Measurements from ENCODE around the gene TRPM3.

TRPM3 gene

DNA sequence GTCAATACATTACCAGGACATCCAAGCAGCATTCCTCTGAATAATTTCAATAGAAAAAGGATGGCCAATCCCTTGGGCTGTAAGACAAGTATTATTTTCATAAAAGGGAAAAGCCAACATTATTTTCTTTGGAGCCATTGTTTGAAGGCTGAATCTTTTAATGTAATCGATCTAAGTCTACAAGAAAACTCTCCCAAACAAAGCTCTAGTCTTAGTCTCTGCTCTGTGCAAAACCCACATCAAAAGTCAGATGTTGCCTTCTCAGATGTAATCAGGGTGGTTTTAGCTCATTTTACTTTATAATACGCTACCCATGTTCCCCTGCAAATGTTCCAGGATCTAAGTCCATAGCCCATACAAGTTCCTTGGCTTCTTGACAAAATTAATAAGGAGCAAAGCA, 325.6 kb downstream of the TRPM3 start:
- no peaks in the 10 kb centered on the region for H3K27me3 ChIP-seq (ENCODE audit: control insufficient read depth, insufficient read depth, low read length)
- H3K4me3 ChIP-seq (ENCODE audit: low read length): no peak overlapping the region
- no peaks in the 10 kb centered on the region for H3K36me3 ChIP-seq (ENCODE audit: control insufficient read depth, insufficient read depth, low read length)
- no peak overlapping the region for H3K27ac ChIP-seq (ENCODE audit: low read depth, low read length)
- H3K4me1 ChIP-seq (ENCODE audit: control insufficient read depth, insufficient read depth, low read length): no peaks in the 10 kb centered on the region
- no peak overlapping the region for H3K9ac ChIP-seq (ENCODE audit: low read length)

DNA sequence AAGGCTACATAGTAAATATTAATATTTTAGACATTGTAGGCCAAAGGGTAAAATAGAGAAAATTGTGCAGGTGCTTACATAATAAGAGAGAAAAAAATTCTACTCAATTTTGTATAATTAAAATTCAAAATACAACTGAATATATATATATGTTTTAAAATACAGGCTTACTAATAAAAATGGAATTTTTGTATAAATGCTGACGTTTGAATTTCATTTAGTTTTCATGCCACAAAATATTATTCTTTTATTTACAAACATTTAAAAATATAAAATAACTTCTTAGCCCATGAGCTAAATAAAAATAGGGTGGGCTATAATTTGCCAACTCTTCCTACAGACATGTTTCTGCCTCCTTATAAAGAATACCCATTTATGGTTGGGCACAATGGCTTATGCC, 328.6 kb downstream of the TRPM3 start:
- no peak overlapping the region for H3K4me3 ChIP-seq (ENCODE audit: low read length)

DNA sequence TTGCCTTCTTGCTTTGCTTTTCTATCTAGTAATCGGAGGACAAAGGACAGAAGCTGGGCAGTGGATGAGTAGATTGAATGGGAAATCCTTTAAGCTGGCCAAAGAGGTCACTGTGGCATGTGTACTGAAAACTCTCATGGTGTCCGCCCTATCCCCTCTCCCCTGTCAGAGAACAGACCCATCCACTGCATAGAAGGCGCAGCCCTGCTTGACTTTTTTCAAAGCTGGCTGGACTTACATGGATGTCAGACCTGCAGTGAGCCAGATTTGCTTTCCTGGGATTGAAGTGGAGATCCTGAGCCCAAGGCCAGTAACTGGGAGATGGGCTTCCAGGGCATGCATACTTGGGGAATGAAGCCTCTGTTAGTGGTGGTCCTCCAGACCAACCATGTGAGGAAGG, 329.5 kb downstream of the TRPM3 start:
- Histone ChIP-seq H3K4me1 (ENCODE audit: control insufficient read depth, insufficient read depth, low read length) (no peaks in the 10 kb centered on the region), H3K9ac (ENCODE audit: low read length) (no peak overlapping the region), H3K27ac (ENCODE audit: low read depth, low read length) (no peak overlapping the region)

More for the DNA sequence above, 328.6 kb downstream of the TRPM3 start:
- Histone ChIP-seq H3K27ac (ENCODE audit: low read depth, low read length) (no peak overlapping the region), H3K9ac (ENCODE audit: low read length) (no peak overlapping the region), H3K4me1 (ENCODE audit: control insufficient read depth, insufficient read depth, low read length) (no peaks in the 10 kb centered on the region), H3K27me3 (ENCODE audit: control insufficient read depth, insufficient read depth, low read length) (no peaks in the 10 kb centered on the region), H3K36me3 (ENCODE audit: control insufficient read depth, insufficient read depth, low read length) (no peaks in the 10 kb centered on the region)

DNA sequence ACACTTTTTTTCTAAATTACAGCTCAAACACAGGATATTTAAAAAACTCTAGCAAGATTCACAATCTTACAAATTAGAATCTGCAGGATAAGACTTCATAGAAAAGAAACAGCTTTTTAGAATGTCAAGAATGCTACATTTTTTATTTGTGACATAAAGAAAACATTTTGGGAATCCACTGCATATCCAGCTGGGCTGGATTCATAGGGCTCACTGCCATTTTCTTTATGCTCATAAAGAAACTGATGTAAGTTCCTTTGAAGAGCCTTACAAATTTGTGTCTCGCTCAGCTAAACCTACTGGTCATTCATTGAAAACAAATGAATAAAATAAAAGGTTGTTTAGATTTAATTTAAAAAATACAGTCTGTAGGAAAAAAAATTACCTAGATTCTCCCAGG, 332.3 kb downstream of the TRPM3 start:
- H3K27me3 ChIP-seq (ENCODE audit: control insufficient read depth, insufficient read depth, low read length): no peaks in the 10 kb centered on the region
- no peak overlapping the region for H3K27ac ChIP-seq (ENCODE audit: low read depth, low read length)
- H3K4me3 ChIP-seq (ENCODE audit: low read length): no peak overlapping the region
- H3K4me1 ChIP-seq (ENCODE audit: control insufficient read depth, insufficient read depth, low read length): no peaks in the 10 kb centered on the region
- no peaks in the 10 kb centered on the region for H3K36me3 ChIP-seq (ENCODE audit: control insufficient read depth, insufficient read depth, low read length)
- H3K9ac ChIP-seq (ENCODE audit: low read length): no peak overlapping the region

More for the DNA sequence above, 329.5 kb downstream of the TRPM3 start:
- Histone ChIP-seq H3K27me3 (ENCODE audit: control insufficient read depth, insufficient read depth, low read length) (no peaks in the 10 kb centered on the region), H3K36me3 (ENCODE audit: control insufficient read depth, insufficient read depth, low read length) (no peaks in the 10 kb centered on the region), H3K4me3 (ENCODE audit: low read length) (no peak overlapping the region)

DNA sequence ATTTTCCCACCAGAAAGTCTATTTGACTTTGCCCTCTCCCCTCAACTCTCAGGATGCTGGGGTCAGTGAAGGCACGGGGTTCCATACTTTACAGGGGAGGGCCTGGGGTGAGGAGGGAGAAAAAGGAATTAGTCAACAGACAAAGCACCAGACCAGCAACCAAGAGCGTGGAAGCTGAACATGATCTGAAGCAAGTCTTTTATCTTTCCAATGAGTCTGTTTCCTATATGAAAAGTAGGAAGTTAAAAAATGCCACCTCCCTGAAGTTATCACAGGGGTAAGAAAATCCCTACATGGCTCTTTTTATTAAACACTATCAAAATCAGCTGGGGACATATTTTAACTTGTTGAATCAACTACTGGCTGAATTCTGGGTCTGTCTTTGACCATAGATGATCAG, 337.0 kb downstream of the TRPM3 start:
- H3K4me3 ChIP-seq (ENCODE audit: low read length): no peak overlapping the region
- no peak overlapping the region for H3K27ac ChIP-seq (ENCODE audit: low read depth, low read length)
- no peaks in the 10 kb centered on the region for H3K27me3 ChIP-seq (ENCODE audit: control insufficient read depth, insufficient read depth, low read length)
- no peak overlapping the region for H3K9ac ChIP-seq (ENCODE audit: low read length)
- no peaks in the 10 kb centered on the region for H3K4me1 ChIP-seq (ENCODE audit: control insufficient read depth, insufficient read depth, low read length)
- H3K36me3 ChIP-seq (ENCODE audit: control insufficient read depth, insufficient read depth, low read length): no peaks in the 10 kb centered on the region

DNA sequence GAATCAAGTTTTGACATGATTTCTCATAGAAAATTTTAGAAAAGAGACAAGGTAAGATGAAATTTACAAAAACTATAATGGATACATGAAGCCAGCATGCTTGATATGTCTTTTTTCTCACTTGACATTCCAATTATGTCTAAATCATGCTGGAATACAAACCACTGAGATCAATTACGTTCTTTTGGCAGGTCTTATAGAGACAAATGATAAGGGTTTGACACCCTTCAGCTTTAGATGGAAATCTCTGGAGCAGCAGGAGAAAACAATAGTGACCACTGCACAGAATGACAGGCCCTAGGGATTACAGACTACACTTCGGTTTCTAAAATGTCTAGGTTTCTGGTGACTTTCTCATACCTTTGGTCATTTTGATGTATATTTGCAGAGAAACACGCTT, 342.9 kb downstream of the TRPM3 start:
- no peak overlapping the region for H3K9ac ChIP-seq (ENCODE audit: low read length)
- no peak overlapping the region for H3K4me3 ChIP-seq (ENCODE audit: low read length)
- H3K27ac ChIP-seq (ENCODE audit: low read depth, low read length): no peak overlapping the region
- H3K4me1 ChIP-seq (ENCODE audit: control insufficient read depth, insufficient read depth, low read length): no peaks in the 10 kb centered on the region
- no peaks in the 10 kb centered on the region for H3K27me3 ChIP-seq (ENCODE audit: control insufficient read depth, insufficient read depth, low read length)
- H3K36me3 ChIP-seq (ENCODE audit: control insufficient read depth, insufficient read depth, low read length): no peaks in the 10 kb centered on the region

DNA sequence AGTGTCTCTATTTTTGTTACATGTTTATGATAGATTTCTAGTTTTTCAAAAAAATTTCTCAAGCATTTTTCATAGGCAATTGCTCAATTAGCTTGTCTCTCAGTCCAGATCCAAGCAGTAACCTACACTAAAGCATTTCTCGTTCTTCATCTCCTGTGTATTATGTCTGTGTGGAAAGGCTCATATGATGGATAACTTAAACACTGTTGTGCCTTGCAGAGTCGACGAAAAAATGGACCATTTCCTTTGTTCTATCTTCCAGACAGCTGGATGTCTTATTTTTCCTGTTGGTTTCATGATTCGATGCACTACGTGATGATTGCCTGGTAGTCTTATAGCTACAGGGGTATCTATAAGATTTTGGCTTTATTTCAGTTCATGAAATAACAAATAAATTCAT, 347.8 kb downstream of the TRPM3 start:
- Histone ChIP-seq H3K27ac (ENCODE audit: low read depth, low read length) (no peak overlapping the region), H3K27me3 (ENCODE audit: control insufficient read depth, insufficient read depth, low read length) (no peaks in the 10 kb centered on the region), H3K36me3 (ENCODE audit: control insufficient read depth, insufficient read depth, low read length) (no peaks in the 10 kb centered on the region), H3K4me1 (ENCODE audit: control insufficient read depth, insufficient read depth, low read length) (no peaks in the 10 kb centered on the region), H3K4me3 (ENCODE audit: low read length) (no peak overlapping the region), H3K9ac (ENCODE audit: low read length) (no peak overlapping the region)

DNA sequence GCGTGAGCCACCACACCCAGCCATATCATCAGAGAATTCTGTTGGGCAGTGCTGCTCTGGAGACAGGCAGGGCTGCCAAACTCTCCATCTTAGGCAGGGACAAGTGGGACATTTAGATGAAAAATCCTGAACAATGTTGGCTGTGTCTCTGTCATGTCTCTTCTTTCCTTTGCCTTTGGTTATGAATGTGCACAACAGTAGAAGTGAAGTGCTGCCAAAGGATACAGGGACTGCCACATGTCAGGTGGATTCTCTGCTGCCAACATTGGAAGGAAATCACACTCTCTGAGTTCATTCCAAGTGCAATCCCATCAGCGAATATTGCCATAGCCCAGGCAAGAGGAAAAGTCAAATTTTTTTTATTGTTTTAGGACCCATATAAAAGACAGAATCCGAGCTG, 348.8 kb downstream of the TRPM3 start:
- no peaks in the 10 kb centered on the region for H3K27me3 ChIP-seq (ENCODE audit: control insufficient read depth, insufficient read depth, low read length)
- no peak overlapping the region for H3K9ac ChIP-seq (ENCODE audit: low read length)
- no peak overlapping the region for H3K4me3 ChIP-seq (ENCODE audit: low read length)
- no peaks in the 10 kb centered on the region for H3K4me1 ChIP-seq (ENCODE audit: control insufficient read depth, insufficient read depth, low read length)
- no peak overlapping the region for H3K27ac ChIP-seq (ENCODE audit: low read depth, low read length)
- H3K36me3 ChIP-seq (ENCODE audit: control insufficient read depth, insufficient read depth, low read length): no peaks in the 10 kb centered on the region

DNA sequence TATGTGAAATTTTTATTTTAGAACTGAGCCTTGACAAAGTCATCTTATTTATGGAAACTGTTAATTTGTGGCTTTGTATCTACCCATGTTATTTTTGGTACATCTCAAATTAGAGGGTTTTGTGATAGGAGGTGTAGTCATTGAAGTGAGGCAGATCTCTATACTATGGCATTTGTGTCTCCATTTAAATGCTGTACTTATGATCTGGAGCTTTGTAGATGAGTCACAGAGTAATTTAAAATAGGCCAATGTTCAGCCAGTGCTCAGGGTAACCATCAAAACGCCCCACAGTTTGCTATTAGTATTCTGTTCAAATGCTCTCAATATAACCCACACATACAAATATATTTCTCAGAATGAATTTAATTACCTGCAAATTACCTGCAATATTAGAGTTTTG, 355.5 kb downstream of the TRPM3 start:
- Histone ChIP-seq H3K27me3 (ENCODE audit: control insufficient read depth, insufficient read depth, low read length) (no peaks in the 10 kb centered on the region), H3K4me1 (ENCODE audit: control insufficient read depth, insufficient read depth, low read length) (no peaks in the 10 kb centered on the region), H3K36me3 (ENCODE audit: control insufficient read depth, insufficient read depth, low read length) (no peaks in the 10 kb centered on the region), H3K4me3 (ENCODE audit: low read length) (no peak overlapping the region), H3K9ac (ENCODE audit: low read length) (no peak overlapping the region), H3K27ac (ENCODE audit: low read depth, low read length) (no peak overlapping the region)

DNA sequence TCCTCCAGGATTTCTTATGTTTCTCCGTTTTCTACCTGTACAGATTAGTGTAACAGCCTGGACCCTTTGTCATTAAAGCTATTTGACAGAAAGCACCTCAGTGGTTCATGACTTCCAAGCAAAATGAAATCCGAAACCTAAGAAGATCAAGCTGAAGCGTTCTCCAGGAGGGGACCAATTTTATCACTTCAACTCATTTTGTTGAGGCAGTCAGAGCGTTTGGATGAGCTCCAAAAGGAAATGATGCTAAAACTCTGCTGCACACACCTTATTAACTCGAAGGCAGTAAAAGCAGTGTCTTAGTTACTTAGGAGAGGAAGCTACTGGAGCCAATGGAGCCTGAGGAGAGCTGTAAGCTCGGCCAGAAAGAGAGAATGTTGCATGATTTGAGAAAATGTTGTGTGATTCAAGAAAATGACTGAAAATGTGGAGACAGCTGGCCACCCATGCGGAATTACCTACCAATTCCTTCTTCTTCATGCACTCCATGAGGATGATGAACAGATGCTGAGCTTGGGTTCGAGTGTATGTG, 360.2 kb downstream of the TRPM3 start:
- no peaks in the 10 kb centered on the region for H3K27me3 ChIP-seq (ENCODE audit: control insufficient read depth, insufficient read depth, low read length)
- H3K9ac ChIP-seq (ENCODE audit: low read length): no peak overlapping the region

DNA sequence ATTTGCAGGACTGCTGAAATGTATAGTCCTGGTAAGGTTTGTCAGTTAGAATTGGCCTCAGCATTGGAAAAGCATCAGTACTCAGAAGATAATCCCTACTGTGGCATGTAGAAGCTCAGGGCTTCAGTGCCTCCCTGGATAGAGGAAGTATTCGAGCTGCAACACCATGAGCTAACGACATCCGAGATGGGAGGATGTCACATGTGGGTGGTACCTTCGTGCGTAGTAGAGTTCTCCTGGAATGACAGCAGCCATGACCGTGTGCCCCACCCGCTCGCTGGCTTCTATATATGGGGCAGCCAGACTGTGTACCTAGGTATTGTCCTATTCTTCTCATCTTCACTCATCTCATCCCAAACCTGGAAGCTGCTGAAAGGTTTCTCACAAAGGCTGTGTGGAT, 361.2 kb downstream of the TRPM3 start:
- H3K9ac ChIP-seq (ENCODE audit: low read length): no peak overlapping the region
- H3K27ac ChIP-seq (ENCODE audit: low read depth, low read length): no peak overlapping the region
- no peaks in the 10 kb centered on the region for H3K36me3 ChIP-seq (ENCODE audit: control insufficient read depth, insufficient read depth, low read length)
- no peak overlapping the region for H3K4me3 ChIP-seq (ENCODE audit: low read length)
- no peaks in the 10 kb centered on the region for H3K27me3 ChIP-seq (ENCODE audit: control insufficient read depth, insufficient read depth, low read length)
- H3K4me1 ChIP-seq (ENCODE audit: control insufficient read depth, insufficient read depth, low read length): no peaks in the 10 kb centered on the region

More for the DNA sequence above, 360.2 kb downstream of the TRPM3 start:
- Histone ChIP-seq H3K4me3 (ENCODE audit: low read length) (no peak overlapping the region), H3K4me1 (ENCODE audit: control insufficient read depth, insufficient read depth, low read length) (no peaks in the 10 kb centered on the region), H3K27ac (ENCODE audit: low read depth, low read length) (no peak overlapping the region), H3K36me3 (ENCODE audit: control insufficient read depth, insufficient read depth, low read length) (no peaks in the 10 kb centered on the region)

DNA sequence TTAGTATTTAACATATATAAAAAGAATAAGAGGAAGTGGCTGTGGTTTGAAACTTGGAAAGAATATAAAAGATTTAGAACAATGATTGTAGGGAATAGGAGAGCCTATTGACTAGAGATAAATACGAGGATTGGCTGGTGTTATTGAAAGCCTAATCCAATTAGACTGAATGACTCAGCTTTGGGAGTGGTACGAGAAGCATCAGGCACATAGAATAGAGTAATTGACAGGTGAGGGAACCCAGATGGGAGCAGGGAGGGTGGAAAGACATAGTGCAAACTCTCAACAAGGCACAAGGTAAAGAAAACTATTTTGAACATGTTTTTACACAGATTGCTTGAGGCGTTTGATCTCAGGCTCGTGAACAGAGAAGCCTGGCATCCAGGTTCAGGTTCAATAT, 368.1 kb downstream of the TRPM3 start:
- Histone ChIP-seq H3K9ac (ENCODE audit: low read length) (no peak overlapping the region), H3K36me3 (ENCODE audit: control insufficient read depth, insufficient read depth, low read length) (no peaks in the 10 kb centered on the region)

DNA sequence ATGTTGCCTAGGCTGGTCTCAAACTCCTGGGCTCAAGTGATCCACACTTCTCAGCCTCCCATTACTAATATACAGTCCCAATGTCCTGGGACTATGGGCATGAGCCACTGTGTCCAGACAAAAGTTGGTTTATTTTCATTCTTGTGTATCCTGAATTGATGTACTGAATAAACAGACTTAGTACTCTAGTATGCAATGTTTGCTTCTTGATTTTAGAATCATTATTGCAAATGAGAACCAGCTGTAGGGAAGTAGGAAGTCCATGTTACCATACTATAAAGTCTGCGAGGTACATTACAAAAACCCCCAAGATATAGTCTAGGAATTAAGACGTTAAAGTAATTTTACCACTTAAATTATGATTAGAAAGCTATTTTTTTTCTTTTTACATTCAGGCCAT, 372.4 kb downstream of the TRPM3 start:
- no peak overlapping the region for H3K4me3 ChIP-seq (ENCODE audit: low read length)
- no peak overlapping the region for H3K27ac ChIP-seq (ENCODE audit: low read depth, low read length)
- H3K27me3 ChIP-seq (ENCODE audit: control insufficient read depth, insufficient read depth, low read length): no peaks in the 10 kb centered on the region
- no peaks in the 10 kb centered on the region for H3K4me1 ChIP-seq (ENCODE audit: control insufficient read depth, insufficient read depth, low read length)
- H3K9ac ChIP-seq (ENCODE audit: low read length): no peak overlapping the region
- H3K36me3 ChIP-seq (ENCODE audit: control insufficient read depth, insufficient read depth, low read length): no peaks in the 10 kb centered on the region

More for the DNA sequence above, 368.1 kb downstream of the TRPM3 start:
- Histone ChIP-seq H3K4me1 (ENCODE audit: control insufficient read depth, insufficient read depth, low read length) (no peaks in the 10 kb centered on the region), H3K4me3 (ENCODE audit: low read length) (no peak overlapping the region), H3K27ac (ENCODE audit: low read depth, low read length) (no peak overlapping the region), H3K27me3 (ENCODE audit: control insufficient read depth, insufficient read depth, low read length) (no peaks in the 10 kb centered on the region)

Data from rectal smooth muscle tissue (tissue), 1 donor.